Upper lobe of left lung (tissue), 4 donors: ENCODE results near the gene CDC25C.

ENCODE experiments used
- CTCF ChIP-seq, 6 experiments: fragments of 450-650 bp in 4 of 6; fragments of 200-600 bp in 2 of 6; sonication (generic) in 2 of 6; IDR thresholded peaks; one replicate each; pipeline ENCODE4 v1.5.1; 2016 to 2019; ENCODE audit warnings: antibody characterized with exemption in 6 of 6
- POLR2A ChIP-seq, 4 donors: fragments of 450-650 bp; IDR thresholded peaks; one replicate each; pipeline ENCODE4 v1.5.1; 2016 to 2017; ENCODE audit warnings: antibody characterized with exemption in 4 of 4, mild to moderate bottlenecking in 2 of 4

- no peak for TF ChIP-seq POLR2A (IDR thresholded peaks at IDR 0.05)
- no peak for TF ChIP-seq CTCF (IDR thresholded peaks at IDR 0.05)
Measured at GRCh38 chr5:138273834-138274188, 57.8 kb downstream of the CDC25C start.
